ENCODE measurements around the gene CAMK2N2.

The CAMK2N2 gene

GRCh38 chr3:184261270-184261853 lies at the start of gene CAMK2N2:
Gene CAMK2N2 (minus strand): TSS chr3:184261553. CDS start chr3:184261285, 268 bp downstream.
- DNase-seq (ENCODE audit: low spot score) = peak; percentile 83

GRCh38 chr3:184308744-184309143 lies 47.4 kb upstream of the CAMK2N2 start:
- DNase-seq (ENCODE audit: low spot score) = no peak

GRCh38 chr3:184307915-184308314 lies 46.6 kb upstream of the CAMK2N2 start:
- no peak for DNase-seq (ENCODE audit: low spot score)

DNA sequence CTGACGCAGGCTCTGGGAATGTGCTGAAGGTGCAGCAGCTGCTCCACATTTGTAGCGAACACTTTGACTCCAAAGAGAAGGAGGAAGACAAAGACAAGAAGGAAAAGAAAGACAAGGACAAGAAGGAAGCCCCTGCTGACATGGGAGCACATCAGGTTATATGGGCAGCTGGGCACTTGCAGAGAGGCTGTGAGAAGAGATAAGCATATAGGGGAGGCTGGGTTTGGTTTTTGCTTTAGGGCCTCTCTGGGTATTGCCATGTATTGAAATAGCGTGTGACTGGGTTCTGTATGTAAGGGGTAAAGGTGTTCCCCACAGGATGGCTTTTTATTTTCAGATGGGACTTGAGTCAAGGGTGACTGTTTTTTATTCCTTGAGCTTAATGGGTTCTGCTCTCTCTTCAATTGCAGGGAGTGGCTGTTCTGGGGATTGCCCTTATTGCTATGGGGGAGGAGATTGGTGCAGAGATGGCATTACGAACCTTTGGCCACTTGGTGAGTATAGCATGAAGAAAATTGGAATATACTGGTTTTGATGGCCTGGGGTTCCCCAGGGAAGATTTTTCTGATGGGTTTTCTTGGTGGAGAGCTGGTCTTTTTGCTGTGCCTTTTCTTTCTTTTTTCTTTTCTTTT lies 45.1 kb upstream of the CAMK2N2 start:
- no peak for DNase-seq (ENCODE audit: low spot score)

GRCh38 chr3:184305577-184305976 lies 44.2 kb upstream of the CAMK2N2 start:
- no peak for DNase-seq (ENCODE audit: low spot score)

- no peak for DNase-seq (ENCODE audit: low spot score)
Observed at GRCh38 chr3:184300378-184300720, 39.0 kb upstream of the CAMK2N2 start.

DNA sequence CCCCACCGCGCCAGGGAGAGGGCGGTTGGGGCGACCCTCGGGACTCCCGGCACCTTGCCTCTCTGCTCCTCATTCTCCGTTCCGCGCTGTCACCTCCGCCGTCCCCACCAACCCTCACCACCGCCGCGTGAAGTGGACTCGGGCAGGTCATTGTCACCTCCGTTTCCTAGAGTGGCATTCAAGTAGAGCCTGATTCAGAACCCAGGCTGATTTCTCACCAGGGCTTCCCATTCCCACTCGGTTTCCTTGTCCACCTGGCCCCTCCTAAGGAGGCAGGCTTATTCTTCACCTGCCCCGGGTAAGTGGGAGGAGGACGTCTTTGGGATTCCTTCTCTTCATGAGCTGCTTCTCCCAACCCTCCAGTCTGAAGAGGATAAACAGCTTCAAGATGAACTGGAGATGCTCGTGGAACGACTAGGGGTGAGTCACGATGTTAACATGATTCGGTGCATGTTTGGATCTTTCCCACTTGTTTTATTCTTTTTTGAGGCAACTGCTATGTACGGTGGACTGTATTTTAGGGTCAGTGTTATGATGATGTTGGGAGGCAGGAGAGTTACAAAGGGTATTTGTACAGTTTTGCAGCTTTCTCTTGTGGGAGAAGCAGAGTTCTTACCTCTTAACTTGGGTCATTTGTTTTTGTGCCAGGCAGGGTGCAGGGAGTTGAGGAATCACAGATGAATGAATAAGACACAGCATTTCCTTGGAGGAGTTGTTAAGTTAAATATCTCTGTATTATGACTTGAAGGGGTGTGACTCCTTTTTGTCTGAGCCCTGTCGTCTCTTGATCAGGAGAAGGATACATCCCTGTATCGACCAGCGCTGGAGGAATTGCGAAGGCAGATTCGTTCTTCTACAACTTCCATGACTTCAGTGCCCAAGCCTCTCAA lies 38.4 kb upstream of the CAMK2N2 start:
- DNase-seq (ENCODE audit: low spot score) = no peak

- DNase-seq (ENCODE audit: low spot score) = peak; percentile 100
Observed at GRCh38 chr3:184298759-184299487, 37.6 kb upstream of the CAMK2N2 start, which contains the start of gene PSMD2. Gene PSMD2 (plus strand): TSS chr3:184299241. CDS start chr3:184299267, 26 bp downstream.

GRCh38 chr3:184296616-184297015 lies 35.3 kb upstream of the CAMK2N2 start:
- DNase-seq (ENCODE audit: low spot score) = no peak

GRCh38 chr3:184295771-184296170 lies 34.4 kb upstream of the CAMK2N2 start:
- no peak for DNase-seq (ENCODE audit: low spot score)

- DNase-seq (ENCODE audit: low spot score) = no peak
Observed at GRCh38 chr3:184291738-184292445, 30.5 kb upstream of the CAMK2N2 start.

GRCh38 chr3:184291044-184291737 lies 29.8 kb upstream of the CAMK2N2 start:
- DNase-seq (ENCODE audit: low spot score) = no peak

DNA sequence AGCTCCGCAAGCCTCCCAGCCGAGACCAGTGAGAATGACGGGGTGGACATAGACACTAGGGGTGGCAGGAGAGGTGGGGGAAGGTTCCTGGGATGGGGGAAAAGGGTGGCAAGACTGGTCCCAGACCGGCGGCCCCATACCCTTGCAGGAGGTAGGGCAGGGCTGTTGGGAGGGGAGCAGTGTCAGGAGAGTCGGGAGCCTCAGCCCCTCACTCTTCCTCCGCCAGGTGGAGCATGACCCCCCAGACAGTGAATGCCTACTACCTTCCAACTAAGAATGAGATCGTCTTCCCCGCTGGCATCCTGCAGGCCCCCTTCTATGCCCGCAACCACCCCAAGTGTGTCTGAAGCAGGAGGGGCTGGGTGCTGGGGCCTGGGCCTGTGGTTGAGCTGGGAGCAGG lies 29.0 kb upstream of the CAMK2N2 start:
- no peak for DNase-seq (ENCODE audit: low spot score)

GRCh38 chr3:184289426-184289938 lies 28.1 kb upstream of the CAMK2N2 start:
- DNase-seq (ENCODE audit: low spot score) = peak; percentile 88

DNA sequence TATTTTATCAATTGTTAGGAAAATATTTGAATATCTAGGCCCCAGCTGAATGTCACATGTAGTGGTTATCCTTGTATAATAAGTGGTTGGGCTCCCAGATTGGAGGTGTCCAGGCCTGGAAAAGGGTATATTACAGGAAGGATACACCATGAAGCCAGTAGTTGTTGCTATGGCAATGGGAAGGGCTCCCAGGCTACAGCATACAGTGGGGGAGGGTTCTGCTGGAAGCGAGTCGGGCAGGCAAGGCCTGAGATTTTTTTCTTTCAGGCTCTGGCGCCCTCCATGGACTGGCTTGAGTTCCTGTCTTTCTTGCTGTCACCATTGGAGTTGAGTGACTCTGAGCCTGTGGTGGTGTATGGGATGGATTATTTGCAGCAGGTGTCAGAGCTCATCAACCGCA lies 23.3 kb upstream of the CAMK2N2 start:
- DNase-seq (ENCODE audit: low spot score) = peak; percentile 88

DNA sequence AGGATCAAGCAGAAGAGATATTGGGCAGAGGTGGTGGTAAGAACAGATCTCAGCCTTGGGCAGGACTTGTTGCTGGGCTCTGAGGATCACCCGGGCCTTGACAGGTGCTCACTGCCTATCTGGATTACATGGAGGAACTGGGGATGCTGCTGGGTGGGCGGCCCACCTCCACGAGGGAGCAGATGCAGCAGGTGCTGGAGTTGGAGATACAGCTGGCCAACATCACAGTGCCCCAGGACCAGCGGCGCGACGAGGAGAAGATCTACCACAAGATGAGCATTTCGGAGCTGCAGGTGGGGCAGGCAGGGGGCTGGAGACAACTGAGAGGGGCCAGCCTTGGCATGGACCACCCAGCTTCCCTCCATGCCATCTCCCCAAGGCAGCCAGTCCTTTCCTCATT lies 22.3 kb upstream of the CAMK2N2 start:
- DNase-seq (ENCODE audit: low spot score) = no peak

GRCh38 chr3:184282941-184283340 lies 21.6 kb upstream of the CAMK2N2 start:
- DNase-seq (ENCODE audit: low spot score) = no peak

DNA sequence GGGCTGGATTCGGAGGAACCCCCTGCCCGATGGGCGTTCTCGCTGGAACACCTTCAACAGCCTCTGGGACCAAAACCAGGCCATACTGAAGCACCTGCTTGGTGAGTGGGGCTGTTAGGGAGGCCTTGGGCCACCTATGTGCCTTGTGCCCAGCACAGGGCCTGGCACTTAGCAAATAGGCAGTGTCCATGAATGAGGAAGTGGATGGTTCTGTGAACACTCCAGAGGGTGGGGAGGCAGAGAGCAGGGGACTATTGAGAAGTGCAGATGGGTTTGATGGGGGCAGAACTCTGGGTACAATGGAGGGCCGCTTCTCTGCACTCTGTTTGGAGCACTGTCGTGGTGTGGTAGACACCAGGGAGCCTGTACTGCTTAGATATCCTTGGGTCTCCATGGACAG lies 16.0 kb upstream of the CAMK2N2 start:
- DNase-seq (ENCODE audit: low spot score) = no peak

DNA sequence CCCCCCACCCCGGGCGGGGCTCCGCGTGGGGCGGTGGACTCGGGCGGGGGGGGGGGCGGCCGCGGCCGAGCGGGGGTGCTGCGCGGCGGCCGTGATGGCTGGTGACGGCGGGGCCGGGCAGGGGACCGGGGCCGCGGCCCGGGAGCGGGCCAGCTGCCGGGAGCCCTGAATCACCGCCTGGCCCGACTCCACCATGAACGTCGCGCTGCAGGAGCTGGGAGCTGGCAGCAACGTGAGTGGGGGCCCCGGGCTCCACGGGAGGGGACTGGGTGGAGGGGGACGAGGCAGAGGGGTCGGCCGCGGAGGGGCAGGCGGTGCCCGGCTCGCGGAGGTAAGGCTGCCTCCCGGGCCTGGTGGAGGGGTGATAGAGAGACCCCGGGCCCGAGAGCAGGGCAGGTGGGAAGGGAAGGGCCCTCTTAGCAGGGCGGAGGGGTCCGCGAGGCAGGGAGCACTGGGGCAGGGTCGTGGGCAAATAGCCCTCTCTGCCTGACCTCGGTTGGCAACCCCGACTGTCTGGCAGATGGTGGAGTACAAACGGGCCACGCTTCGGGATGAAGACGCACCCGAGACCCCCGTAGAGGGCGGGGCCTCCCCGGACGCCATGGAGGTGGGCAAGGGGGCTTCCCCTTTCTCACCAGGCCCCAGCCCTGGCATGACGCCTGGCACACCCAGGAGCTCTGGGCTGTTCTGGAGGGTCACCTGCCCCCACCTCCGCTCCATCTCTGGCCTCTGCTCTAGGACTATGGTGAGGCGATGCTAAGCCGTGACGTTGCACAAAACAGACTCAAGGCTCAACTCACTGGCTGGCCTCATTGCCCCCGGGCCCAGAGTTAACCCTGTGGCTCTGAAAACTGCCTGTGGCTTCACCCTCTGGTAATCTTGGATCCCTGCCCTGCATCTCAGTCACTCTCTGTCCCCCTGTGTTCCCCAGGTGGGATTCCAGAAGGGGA lies 14.9 kb upstream of the CAMK2N2 start, which contains the start of gene ECE2:
Gene ECE2, plus strand, starts transcription at position 62 of the 950 bp plus-strand sequence. Its CDS starts 132 bp downstream, at position 194.
- no peak for DNase-seq (ENCODE audit: low spot score)

GRCh38 chr3:184275381-184275701 lies 14.0 kb upstream of the CAMK2N2 start:
- DNase-seq (ENCODE audit: low spot score) = no peak
